Heart right ventricle (tissue), 16 donors: ENCODE data around the gene SHB. TPM values are rescaled to one million over a fixed set of nuclear protein-coding genes. Genes with fewer than 3 reads are reported as not detected.

Experiments used
- ATAC-seq, 8 donors: fragments of 200-7000 bp; cut with Tn5 transposase; one replicate each; pipeline ENCODE4 v1.9.1; 2020; ENCODE audit warnings: mild to moderate bottlenecking in 8 of 8, moderate library complexity in 8 of 8, moderate number of reproducible peaks in 1 of 8
- DNase-seq, 2 donors: peaks; one replicate each; pipeline ENCODE4 v3.0.0-alpha.2; 2020
- H3K27ac ChIP-seq, 10 donors: fragments of 200-600 bp; sonication (generic) in 2 of 10; one replicate each; pipeline versions ENCODE4 v1.5.0 to v1.8.0; 2020 to 2022; ENCODE audit warnings: mild to moderate bottlenecking in 3 of 10
- H3K27me3 ChIP-seq, 7 donors: fragments of 200-600 bp; one replicate each; pipeline ENCODE4 v1.8.0; 2021 to 2022; ENCODE audit warnings: mild to moderate bottlenecking in 2 of 7
- H3K36me3 ChIP-seq, 9 donors: fragments of 200-600 bp; sonication (generic) in 1 of 9; one replicate each; pipeline versions ENCODE4 v1.5.0 to v1.8.0; 2020 to 2022; ENCODE audit warnings: mild to moderate bottlenecking in 2 of 9
- H3K4me1 ChIP-seq, 9 donors: fragments of 200-600 bp; sonication (generic) in 1 of 9; one replicate each; pipeline versions ENCODE4 v1.5.0 to v1.8.0; 2020 to 2022; ENCODE audit warnings: mild to moderate bottlenecking in 4 of 9
- H3K4me3 ChIP-seq, 10 donors: fragments of 200-600 bp; sonication (generic) in 2 of 10; one replicate each; pipeline versions ENCODE4 v1.5.0 to v1.8.0; 2020 to 2022; ENCODE audit warnings: mild to moderate bottlenecking in 7 of 10, moderate library complexity in 2 of 10
- H3K9me3 ChIP-seq, 11 donors: fragments of 200-600 bp in 10 of 11; sonication (generic) in 2 of 11; one replicate each; pipeline versions ENCODE4 v1.5.0 to v1.8.0; 2013 to 2022; ENCODE audit warnings: mild to moderate bottlenecking in 2 of 11, control low read depth in 1 of 11, moderate library complexity in 1 of 11
- WGBS, 2 donors: extraction: QIAGEN DNeasy Blood & Tissue Kit; methylation state at CpG; one replicate each; pipeline ENCODE4 v1.1.7; 2013; ENCODE audit warnings: inconsistent platforms in 1 of 2; 5-methylcytosine and 5-hydroxymethylcytosine counted together
- intact Hi-C, 10 donors: fragments of 100-400 bp; cut with DNase I; formaldehyde crosslinking; loops; one replicate each; pipeline versions ENCODE4 v1.11.1 to v1.14.2; 2022
- polyA plus RNA-seq, 2 donors: library from polyadenylated mRNA; stranded (reverse); fragments of 200-250 nt; gene quantifications; one replicate each; pipeline ENCODE4 v1.2.3, GENCODE V29; 2013
- total RNA-seq, 10 donors: library from RNA; stranded (reverse); fragmentation: NEBNext Ultra II Directional in 3 of 10; extraction: Animal tissue kit (Norgen Biotek cat#: 25700) in 3 of 10; gene quantifications; one replicate each; pipeline versions ENCODE4 v1.2.1 to v1.2.4, GENCODE V29; 2021 to 2023
- TF ChIP-seq, protein P1 (sequence below), 9 donors: fragments of 200-600 bp; sonication (generic) in 2 of 9; IDR thresholded peaks; one replicate each; pipeline versions ENCODE4 v1.5.0 to v1.8.0; 2021 to 2022; ENCODE audit warnings: antibody characterized with exemption in 9 of 9, mild to moderate bottlenecking in 5 of 9, moderate library complexity in 1 of 9
- donor health status: Arrhythmogenic right ventricular cardiomyopathy.
- donor health status: ischemic (EF 13 %, LVEDD 7.1; RV severe dilation, severe dysfunction).
- donor health status: healthy with polysubstance abuse.
- donor health status: DM: no; HTN: yes; CAD: no.
- donor health status: DM: no; HTN: no; CAD: no.
- donor health status: ischemic (EF 25% LVEDD 6.9; RV normal size, moderate dysfunction).
- donor health status: ischemic (EF 25% LVEDD 5.7; RV mildly dilated, moderate dysfunction).
- donor health status: healthy.
- donor health status: DM: yes; HTN: yes; CAD: no.
- donor health status: Ischemic cardiomyopathy.
- donor health status: ischemic (EF 35%, LVEDD 5.7; RV mildly dilated, moderate dysfunction).
- donor health status: nonischemic (EF 11% LVEDD 7.7; RV severe dilation, severe dysfunction).
- donor health status: DM: yes; HTN: yes; CAD: no.
- donor health status: PGD.
- donor health status: ischemic (EF 29% LVEDD 5.4; RV normal size, mild dysfunction).
- donor health status: nonischemic (EF 23%, LVEDD 6.1; RV moderate dilation, normal function).

Gene SHB
- total and polyA plus RNA-seq, 12 donors: 5.7 to 26.6 (median 18.0) TPM

- ATAC-seq (no peak), DNase-seq (no peak)
- intact Hi-C loops: loop anchor here in 1 of 10 donors (10.0 kb wide), 1 partner anchor 64 kb away; no protein-coding TSS in a partner anchor
- peaks cover 0 to 47% (median 25%) of the 10 kb centered on the region in 9 donors for H3K4me1 ChIP-seq
- 96 to 98% methylated on average over 3 of the region's 3 CpGs for WGBS, 2 donors
- H3K4me3 ChIP-seq: no peak overlapping the region
- no peak overlapping the region for H3K27ac ChIP-seq
- TF ChIP-seq, protein P1, sequence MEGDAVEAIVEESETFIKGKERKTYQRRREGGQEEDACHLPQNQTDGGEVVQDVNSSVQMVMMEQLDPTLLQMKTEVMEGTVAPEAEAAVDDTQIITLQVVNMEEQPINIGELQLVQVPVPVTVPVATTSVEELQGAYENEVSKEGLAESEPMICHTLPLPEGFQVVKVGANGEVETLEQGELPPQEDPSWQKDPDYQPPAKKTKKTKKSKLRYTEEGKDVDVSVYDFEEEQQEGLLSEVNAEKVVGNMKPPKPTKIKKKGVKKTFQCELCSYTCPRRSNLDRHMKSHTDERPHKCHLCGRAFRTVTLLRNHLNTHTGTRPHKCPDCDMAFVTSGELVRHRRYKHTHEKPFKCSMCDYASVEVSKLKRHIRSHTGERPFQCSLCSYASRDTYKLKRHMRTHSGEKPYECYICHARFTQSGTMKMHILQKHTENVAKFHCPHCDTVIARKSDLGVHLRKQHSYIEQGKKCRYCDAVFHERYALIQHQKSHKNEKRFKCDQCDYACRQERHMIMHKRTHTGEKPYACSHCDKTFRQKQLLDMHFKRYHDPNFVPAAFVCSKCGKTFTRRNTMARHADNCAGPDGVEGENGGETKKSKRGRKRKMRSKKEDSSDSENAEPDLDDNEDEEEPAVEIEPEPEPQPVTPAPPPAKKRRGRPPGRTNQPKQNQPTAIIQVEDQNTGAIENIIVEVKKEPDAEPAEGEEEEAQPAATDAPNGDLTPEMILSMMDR (IDR thresholded peaks at IDR 0.05): no peak
- H3K9me3 ChIP-seq: no peaks in the 10 kb centered on the region
- H3K36me3 ChIP-seq: peaks cover 0 to 13% (median 0%) of the 10 kb centered on the region in 9 donors
- H3K27me3 ChIP-seq: no peaks in the 10 kb centered on the region
Observed at GRCh38 chr9:37960631-37961030, 108.4 kb downstream of the SHB start.

- TF ChIP-seq, protein P1 (IDR thresholded peaks at IDR 0.05): no peak
- H3K27me3 ChIP-seq: no peaks in the 10 kb centered on the region
- H3K27ac ChIP-seq: no peak overlapping the region
- no peak overlapping the region for H3K4me3 ChIP-seq
- 69 to 83% methylated on average over 4 of the region's 4 CpGs for WGBS, 2 donors
- DNase-seq (no peak), ATAC-seq (no peak)
- intact Hi-C loops: loop anchor here in 1 of 10 donors (10.0 kb wide), 1 partner anchor 65 kb away; no protein-coding TSS in a partner anchor
- peaks cover 0 to 20% (median 0%) of the 10 kb centered on the region in 9 donors for H3K36me3 ChIP-seq
- peaks cover 0 to 50% (median 25%) of the 10 kb centered on the region in 9 donors for H3K4me1 ChIP-seq
- H3K9me3 ChIP-seq: no peaks in the 10 kb centered on the region
Observed at GRCh38 chr9:37959976-37960375, 109.1 kb downstream of the SHB start.

GRCh38 chr9:37958154-37958553, 110.9 kb downstream of the SHB start:
- intact Hi-C loops: no loop called here
- H3K36me3 ChIP-seq: peaks cover 0 to 19% (median 0%) of the 10 kb centered on the region in 9 donors
- ATAC-seq (no peak), DNase-seq (no peak)
- H3K27ac ChIP-seq: no peak overlapping the region
- 92 to 94% methylated on average over 9 of the region's 9 CpGs for WGBS, 2 donors
- H3K27me3 ChIP-seq: no peaks in the 10 kb centered on the region
- peaks cover 6 to 54% (median 31%) of the 10 kb centered on the region in 9 donors for H3K4me1 ChIP-seq
- no peaks in the 10 kb centered on the region for H3K9me3 ChIP-seq
- TF ChIP-seq, protein P1 (IDR thresholded peaks at IDR 0.05): no peak
- no peak overlapping the region for H3K4me3 ChIP-seq

DNA sequence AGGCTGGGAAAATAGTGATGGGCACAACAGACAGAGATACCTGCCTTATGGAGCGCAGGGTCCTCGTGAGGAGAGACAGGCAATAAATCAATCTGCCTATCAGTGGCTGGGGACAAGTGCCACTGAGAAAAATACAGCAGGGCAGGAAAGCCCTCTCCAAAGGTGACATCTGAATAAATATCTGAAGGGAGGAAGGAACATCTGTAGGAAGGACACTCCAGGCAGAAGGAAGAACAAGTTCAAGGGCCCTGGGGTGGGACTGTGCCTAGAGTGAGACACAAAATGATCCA, 111.4 kb downstream of the SHB start:
- H3K9me3 ChIP-seq: no peaks in the 10 kb centered on the region
- ATAC-seq: no peak
- H3K27ac ChIP-seq: peak overlapping the region in 3 of 10 donors; percentile 10 to 34 (median 27)
- no peak for DNase-seq
- H3K27me3 ChIP-seq: no peaks in the 10 kb centered on the region
- WGBS, 2 donors: 93 to 96% methylated on average over 2 of the region's 2 CpGs
- H3K4me3 ChIP-seq: no peak overlapping the region
- peaks cover 6 to 57% (median 31%) of the 10 kb centered on the region in 9 donors for H3K4me1 ChIP-seq
- peaks cover 0 to 22% (median 0%) of the 10 kb centered on the region in 9 donors for H3K36me3 ChIP-seq
- TF ChIP-seq, protein P1 (IDR thresholded peaks at IDR 0.05): no peak
- intact Hi-C loops: no loop called here
